HG03064 (cell line): ENCODE measurements around the gene YJEFN3.

Experiments used
- ATAC-seq: cut with Tn5 transposase; IDR thresholded peaks from one replicate; pipeline ENCODE4 v1.9.1; 2021; ENCODE audit warnings: low read depth; ENCODE audit not compliant: unreplicated experiment

The YJEFN3 gene

GRCh38 chr19:19515642-19516519 is 12.8 kb upstream of the YJEFN3 start, which contains the start of gene NDUFA13:
NDUFA13 (plus strand) TSS chr19:19516225; CDS start chr19:19516239, 14 bp downstream.
- ATAC-seq = peak; percentile 81

- no peak for ATAC-seq
These were observed 11.5 kb upstream of the YJEFN3 start for GRCh38 chr19:19517235-19517619.

- no peak for ATAC-seq
These were observed 7.7 kb upstream of the YJEFN3 start for GRCh38 chr19:19520989-19521388.

- no peak for ATAC-seq
These were observed 5.5 kb upstream of the YJEFN3 start for GRCh38 chr19:19523177-19523576.

GRCh38 chr19:19524053-19524452 is 4.7 kb upstream of the YJEFN3 start:
- no peak for ATAC-seq

GRCh38 chr19:19525611-19526380 is 2.9 kb upstream of the YJEFN3 start:
- ATAC-seq = no peak

- ATAC-seq = no peak
These were observed 1.9 kb upstream of the YJEFN3 start for GRCh38 chr19:19526581-19527370.

GRCh38 chr19:19527371-19527656 is 1.4 kb upstream of the YJEFN3 start:
- no peak for ATAC-seq

GRCh38 chr19:19527674-19528625 is 761 bp upstream of the YJEFN3 start:
- no peak for ATAC-seq

- ATAC-seq = no peak
These were observed 1.2 kb downstream of the YJEFN3 start for GRCh38 chr19:19529783-19530422.

- ATAC-seq = no peak
These were observed 1.7 kb downstream of the YJEFN3 start for GRCh38 chr19:19530423-19530804.

- ATAC-seq = no peak
These were observed 2.2 kb downstream of the YJEFN3 start for GRCh38 chr19:19530889-19531288.

GRCh38 chr19:19531951-19532805 is 3.5 kb downstream of the YJEFN3 start:
- ATAC-seq = no peak

- no peak for ATAC-seq
These were observed 4.3 kb downstream of the YJEFN3 start for GRCh38 chr19:19532806-19533701.

GRCh38 chr19:19533841-19534240 is 5.1 kb downstream of the YJEFN3 start:
- no peak for ATAC-seq

GRCh38 chr19:19534556-19535265 is 6.0 kb downstream of the YJEFN3 start:
- ATAC-seq = no peak
